ENCODE measurements around the gene PROSER1. TPM values are rescaled to one million over a fixed set of nuclear protein-coding genes. Genes with fewer than 3 reads are reported as not detected.

PROSER1 gene
- total and polyA plus RNA-seq, 9 of the 15 experiments (the other 6 are each of a cell fraction or from before 2014, with no cell fraction given) = 9.2 to 36.2 (median 10.4) TPM

GRCh38 chr13:39037880-39038568, at the start of gene PROSER1, which contains the start of gene NHLRC3 (continued):
- no peak for TF ChIP-seq CREB5 (CRISPR knock-in tag; IDR thresholded peaks at IDR 0.05)
- no peak for TF ChIP-seq LEF1 (IDR thresholded peaks at IDR 0.05)
- TF ChIP-seq SRF (CRISPR knock-in tag; IDR thresholded peaks at IDR 0.05) = no peak
- no peak for TF ChIP-seq MCM7 (IDR thresholded peaks at IDR 0.05)
- TF ChIP-seq YY1 (IDR thresholded peaks at IDR 0.05; ENCODE audit: borderline replicate concordance in 1 of 3, control insufficient read depth in 1 of 3, extremely low read depth in 1 of 3, insufficient read depth in 3 of 3, insufficient read length in 1 of 3, insufficient replicate concordance in 2 of 3, low read depth in 1 of 3, low read length in 2 of 3) = peak in 1 of 3 experiments; percentile 30
- 0 out of 4 replicates have a peak, but pooled peaks have one; percentile 17 to 27 for TF ChIP-seq FOXK2 (conservative IDR thresholded peaks at IDR 0.05 in 1 of 2, IDR thresholded peaks at IDR 0.05 in 1 of 2; ENCODE audit: low read depth in 2 of 2)
- no peak for TF ChIP-seq ZNF584 (CRISPR knock-in tag; IDR thresholded peaks at IDR 0.05; ENCODE audit: low read depth)
- no peak for TF ChIP-seq ZNF609 (CRISPR knock-in tag; IDR thresholded peaks at IDR 0.05; ENCODE audit: borderline replicate concordance)
- TF ChIP-seq SMAD4 (CRISPR knock-in tag; conservative IDR thresholded peaks at IDR 0.05) = no peak
- peak; percentile 73; the same call in 1 of the 2 replicates for TF ChIP-seq VEZF1 (CRISPR knock-in tag; IDR thresholded peaks at IDR 0.05)
- TF ChIP-seq GTF3C2 (IDR thresholded peaks at IDR 0.05; ENCODE audit: borderline replicate concordance, extremely low read depth, insufficient read length) = no peak
- TF ChIP-seq NUFIP1 (IDR thresholded peaks at IDR 0.05; ENCODE audit: partially characterized antibody) = no peak
- TF ChIP-seq KAT7 (CRISPR knock-in tag; IDR thresholded peaks at IDR 0.05; ENCODE audit: borderline replicate concordance) = no peak; the same call in 1 of the 2 replicates
- peak; percentile 43; the same call in 1 of the 2 replicates for TF ChIP-seq ZNF511 (CRISPR knock-in tag; IDR thresholded peaks at IDR 0.05)
